Midbrain (tissue), 1 donor: Measurements from ENCODE around the gene INSM2.

Experiments used
- DNase-seq: peaks from one replicate; lab custom pipeline; 2025; lab: John Stamatoyannopoulos, UW

INSM2 gene, protein sequence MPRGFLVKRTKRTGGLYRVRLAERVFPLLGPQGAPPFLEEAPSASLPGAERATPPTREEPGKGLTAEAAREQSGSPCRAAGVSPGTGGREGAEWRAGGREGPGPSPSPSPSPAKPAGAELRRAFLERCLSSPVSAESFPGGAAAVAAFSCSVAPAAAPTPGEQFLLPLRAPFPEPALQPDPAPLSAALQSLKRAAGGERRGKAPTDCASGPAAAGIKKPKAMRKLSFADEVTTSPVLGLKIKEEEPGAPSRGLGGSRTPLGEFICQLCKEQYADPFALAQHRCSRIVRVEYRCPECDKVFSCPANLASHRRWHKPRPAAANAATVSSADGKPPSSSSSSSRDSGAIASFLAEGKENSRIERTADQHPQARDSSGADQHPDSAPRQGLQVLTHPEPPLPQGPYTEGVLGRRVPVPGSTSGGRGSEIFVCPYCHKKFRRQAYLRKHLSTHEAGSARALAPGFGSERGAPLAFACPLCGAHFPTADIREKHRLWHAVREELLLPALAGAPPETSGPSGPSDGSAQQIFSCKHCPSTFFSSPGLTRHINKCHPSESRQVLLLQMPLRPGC

DNA sequence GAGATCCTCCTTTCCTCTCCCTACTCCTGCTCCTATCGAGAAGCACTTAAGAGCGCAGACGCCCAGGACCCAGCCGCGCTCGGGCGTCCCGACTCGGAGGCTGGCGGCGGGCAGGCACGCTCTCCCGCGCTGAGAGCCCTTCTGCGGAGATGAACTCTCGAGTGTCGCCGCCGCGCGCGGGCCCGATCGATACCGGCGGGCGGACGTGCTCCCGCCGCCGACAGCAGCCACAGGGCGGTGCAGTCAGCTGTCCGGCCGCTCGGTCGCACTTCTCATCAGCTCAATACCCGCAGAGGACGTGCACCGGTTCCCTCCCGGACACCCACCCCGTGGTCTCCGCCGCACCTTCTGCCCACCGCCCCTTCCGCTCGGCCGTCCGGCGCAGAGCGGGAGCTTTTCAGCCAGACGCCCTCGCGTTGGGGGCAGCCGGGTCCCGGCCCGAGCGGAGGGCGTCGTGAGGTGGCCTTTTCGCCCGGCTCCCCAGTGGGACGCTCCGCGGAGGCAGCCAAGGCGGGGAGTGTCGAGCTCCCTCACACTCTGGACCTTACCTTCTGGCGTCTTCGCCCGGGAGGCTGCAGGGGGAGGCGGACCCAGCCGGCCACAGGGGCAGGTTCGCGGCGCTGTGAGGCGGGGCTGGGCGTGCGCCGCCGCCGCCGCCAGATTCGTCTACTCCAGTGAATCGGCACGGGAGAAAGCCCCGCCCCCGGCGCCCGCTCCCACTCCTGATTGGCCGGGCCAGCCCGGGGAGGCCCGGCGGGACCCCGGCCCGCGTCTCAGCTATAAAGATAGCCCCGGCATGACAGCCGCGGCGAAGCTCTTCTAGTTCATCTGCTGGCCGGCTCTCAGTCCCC lies at the start of gene INSM2:
TSS of gene INSM2 (plus strand) at position 808 of the 851 bp plus-strand sequence. CDS start 89 bp downstream, outside the sequence.
- DNase-seq, result peak; percentile 15

DNA sequence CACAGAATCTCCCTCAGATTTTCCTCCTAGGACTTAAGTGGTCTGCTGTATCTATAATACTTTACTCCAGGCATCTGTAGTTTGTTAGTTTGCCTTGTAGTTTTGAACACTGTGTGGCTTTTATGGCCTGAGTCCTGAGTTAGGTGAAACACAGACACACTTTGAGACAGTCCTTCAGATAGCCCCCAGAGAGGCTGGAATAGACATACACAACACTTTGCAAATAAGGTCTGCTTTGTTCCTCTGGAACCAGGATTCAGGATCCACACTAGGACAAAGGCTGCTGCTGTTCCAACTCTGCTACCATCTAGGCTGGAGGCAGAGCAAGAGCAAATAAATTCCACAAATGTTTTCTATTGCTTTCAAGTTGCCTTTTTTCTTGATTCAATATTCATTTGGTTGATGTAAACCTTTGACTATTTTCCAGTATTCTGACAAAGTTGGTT lies 41.4 kb upstream of the INSM2 start:
- no peak for DNase-seq

DNA sequence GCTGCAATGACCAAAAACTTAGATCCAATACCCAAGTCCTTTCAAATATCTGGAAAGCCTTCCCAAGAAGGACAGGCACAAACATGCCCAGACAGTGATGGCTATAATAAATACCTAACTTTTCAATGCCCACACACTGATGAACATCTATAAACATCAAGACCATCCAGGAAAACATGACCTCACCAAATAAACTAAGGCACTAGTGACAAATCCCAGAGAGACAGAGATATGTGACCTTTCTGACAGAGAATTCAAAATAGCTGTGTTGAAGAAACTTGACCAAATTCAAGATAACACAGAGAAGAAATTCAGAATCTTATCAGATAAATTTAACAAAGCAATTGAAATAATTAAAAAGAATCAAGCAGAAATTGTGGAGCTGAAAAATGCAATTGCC lies 38.7 kb upstream of the INSM2 start:
- no peak for DNase-seq

DNA sequence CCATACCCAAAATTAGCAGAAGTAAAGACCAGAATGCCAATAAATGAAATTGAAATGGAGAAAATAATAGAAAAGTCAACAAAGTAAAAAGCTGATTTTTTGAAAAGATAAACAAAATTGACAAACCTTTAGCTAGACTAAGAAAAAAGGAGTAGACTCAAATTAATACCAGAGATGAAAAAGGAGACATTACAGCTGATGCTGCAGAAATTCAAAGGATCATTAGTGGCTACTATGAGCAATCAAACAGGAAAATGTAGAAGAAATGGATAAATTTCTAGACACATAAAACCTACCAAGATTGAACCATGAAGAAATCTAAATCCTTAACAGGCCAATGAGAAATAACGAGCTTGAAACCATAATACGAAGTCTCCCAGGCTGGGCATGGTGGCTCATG lies 34.8 kb upstream of the INSM2 start:
- DNase-seq, result no peak

DNA sequence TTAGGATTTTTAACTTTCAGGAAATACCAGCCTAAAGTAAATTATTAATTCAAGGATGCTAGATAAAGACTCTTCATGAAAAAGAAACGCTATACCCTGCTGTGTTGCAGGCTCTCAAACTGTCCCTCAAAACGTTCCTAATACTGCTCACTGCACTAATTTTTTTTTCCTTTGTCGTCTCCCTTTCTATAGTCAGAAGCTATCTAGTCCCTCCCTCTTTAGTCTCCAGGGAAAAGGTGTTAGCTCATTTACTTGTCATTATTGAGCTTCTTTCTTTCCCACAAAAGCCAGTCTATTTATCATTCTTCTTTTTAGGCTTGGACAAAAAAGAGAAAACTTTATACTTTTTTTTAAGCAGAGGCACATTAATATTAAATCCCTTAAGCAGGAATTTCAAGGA lies 30.3 kb upstream of the INSM2 start:
- no peak for DNase-seq

- DNase-seq, result no peak
Observed at GRCh38 chr14:35504260-35504659, 29.7 kb upstream of the INSM2 start.

DNA sequence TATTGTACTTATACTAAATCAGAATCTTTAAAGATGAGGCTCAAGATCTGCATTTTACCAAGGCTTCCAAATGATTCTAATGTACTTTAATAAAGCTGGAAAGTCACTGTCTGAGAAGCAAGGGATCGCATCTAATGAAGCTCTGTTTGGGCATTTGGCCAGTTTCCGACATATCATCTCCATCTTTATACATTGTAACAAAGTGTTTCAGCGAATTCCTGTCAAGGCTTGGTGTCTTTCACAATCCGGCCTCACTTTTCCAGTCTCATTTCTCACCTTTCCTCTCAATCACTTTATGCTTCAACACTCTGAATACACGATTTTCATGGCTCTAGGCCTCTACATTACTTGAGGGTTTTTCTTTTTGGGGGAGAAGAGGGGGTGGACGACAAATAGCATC lies 27.5 kb upstream of the INSM2 start:
- no peak for DNase-seq

GRCh38 chr14:35506927-35507326 lies 27.0 kb upstream of the INSM2 start:
- no peak for DNase-seq

DNA sequence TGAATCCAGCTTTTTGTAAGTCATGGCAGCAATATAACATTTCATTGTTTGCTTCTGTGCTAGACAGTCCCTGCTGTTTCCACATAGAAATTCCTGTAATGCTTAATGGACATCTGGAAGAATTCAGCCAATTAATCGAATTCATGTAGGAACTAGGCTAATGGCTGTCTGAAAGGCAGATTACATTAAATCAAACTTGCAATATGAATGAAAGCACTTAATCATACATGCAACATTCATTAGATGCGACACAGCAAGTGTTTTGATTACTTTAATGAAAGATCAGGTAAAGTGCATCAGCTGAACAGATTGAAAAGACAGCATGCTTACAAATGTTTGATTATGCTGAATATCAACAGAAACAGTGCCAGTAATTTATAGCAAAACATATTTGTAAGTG lies 24.1 kb upstream of the INSM2 start:
- no peak for DNase-seq

GRCh38 chr14:35512765-35513164 lies 21.2 kb upstream of the INSM2 start:
- no peak for DNase-seq

GRCh38 chr14:35515916-35516315 lies 18.0 kb upstream of the INSM2 start:
- DNase-seq, result no peak

GRCh38 chr14:35519986-35520385 lies 14.0 kb upstream of the INSM2 start:
- no peak for DNase-seq

- DNase-seq, result no peak
Observed at GRCh38 chr14:35525695-35526094, 8.3 kb upstream of the INSM2 start.

DNA sequence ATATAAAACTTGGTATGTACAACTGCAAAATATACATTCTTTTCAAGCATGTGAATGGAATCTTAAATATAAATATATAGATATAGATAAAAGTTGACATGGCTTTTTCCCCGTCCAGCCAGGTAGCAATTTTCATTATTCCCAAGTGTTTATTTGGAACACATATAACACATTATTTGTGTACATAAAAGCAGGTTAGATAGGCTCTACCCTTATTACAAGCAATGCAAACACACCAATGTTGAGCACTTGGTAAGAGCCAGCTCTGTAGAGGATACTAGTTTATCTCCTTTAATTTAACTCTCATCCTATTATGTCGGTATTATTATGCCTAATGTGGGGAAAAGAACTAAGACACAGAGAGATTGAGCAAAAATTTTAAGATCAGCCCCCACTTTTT lies 7.0 kb upstream of the INSM2 start:
- no peak for DNase-seq

GRCh38 chr14:35531960-35532747 lies 1.8 kb upstream of the INSM2 start:
- no peak for DNase-seq

GRCh38 chr14:35532783-35533356 lies 1.1 kb upstream of the INSM2 start:
- no peak for DNase-seq

DNA sequence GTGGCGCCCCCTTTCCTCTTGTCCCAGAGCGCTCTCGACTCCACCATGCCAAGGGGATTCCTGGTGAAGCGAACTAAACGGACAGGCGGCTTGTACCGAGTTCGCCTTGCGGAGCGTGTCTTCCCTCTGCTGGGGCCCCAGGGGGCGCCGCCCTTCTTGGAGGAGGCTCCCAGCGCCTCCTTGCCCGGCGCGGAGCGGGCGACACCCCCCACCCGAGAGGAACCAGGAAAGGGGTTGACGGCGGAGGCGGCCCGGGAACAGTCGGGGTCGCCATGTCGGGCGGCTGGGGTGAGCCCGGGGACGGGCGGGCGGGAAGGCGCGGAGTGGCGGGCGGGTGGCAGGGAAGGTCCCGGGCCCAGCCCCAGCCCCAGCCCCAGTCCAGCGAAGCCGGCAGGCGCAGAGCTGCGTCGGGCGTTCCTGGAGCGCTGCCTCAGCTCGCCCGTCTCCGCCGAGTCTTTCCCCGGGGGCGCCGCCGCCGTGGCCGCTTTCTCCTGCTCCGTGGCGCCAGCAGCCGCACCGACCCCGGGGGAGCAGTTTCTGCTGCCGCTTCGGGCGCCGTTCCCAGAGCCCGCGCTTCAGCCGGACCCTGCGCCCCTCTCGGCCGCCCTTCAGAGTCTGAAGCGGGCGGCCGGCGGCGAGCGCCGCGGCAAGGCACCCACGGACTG lies 376 bp downstream of the INSM2 start:
- DNase-seq, result no peak

DNA sequence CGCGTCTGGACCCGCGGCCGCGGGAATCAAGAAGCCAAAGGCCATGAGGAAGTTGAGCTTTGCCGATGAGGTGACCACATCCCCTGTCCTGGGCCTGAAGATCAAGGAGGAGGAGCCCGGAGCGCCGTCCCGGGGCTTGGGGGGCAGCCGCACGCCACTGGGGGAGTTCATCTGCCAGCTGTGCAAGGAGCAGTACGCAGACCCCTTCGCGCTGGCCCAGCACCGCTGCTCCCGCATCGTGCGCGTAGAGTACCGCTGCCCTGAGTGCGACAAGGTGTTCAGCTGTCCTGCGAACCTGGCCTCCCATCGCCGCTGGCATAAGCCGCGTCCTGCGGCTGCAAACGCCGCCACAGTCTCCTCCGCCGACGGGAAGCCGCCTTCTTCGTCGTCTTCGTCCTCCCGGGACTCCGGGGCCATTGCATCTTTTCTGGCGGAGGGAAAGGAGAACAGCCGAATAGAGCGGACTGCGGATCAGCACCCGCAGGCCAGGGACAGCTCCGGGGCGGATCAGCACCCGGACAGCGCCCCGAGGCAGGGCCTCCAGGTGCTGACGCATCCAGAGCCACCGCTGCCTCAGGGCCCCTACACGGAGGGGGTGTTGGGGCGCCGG lies 1.0 kb downstream of the INSM2 start:
- peak; percentile 65 for DNase-seq

GRCh38 chr14:35535483-35536112 lies 1.6 kb downstream of the INSM2 start:
- DNase-seq, result no peak

GRCh38 chr14:35539969-35540368 lies 6.0 kb downstream of the INSM2 start:
- DNase-seq, result no peak
